PFSK-1 (cell line): ENCODE results near the gene TSKS.
A peak's percentile ranks its signal among the peaks of the same experiment; 100 is the strongest.

Experiments used
- FOXP2 ChIP-seq: optimal IDR thresholded peaks from 2 replicates; pipeline ENCODE3; 2011; ENCODE audit warnings: borderline replicate concordance, control low read depth, inconsistent platforms; ENCODE audit not compliant: insufficient read depth; ENCODE audit errors: extremely low read length, extremely low read depth
- POLR2AphosphoS5 ChIP-seq: IDR thresholded peaks from 2 replicates; pipeline ENCODE4 v1.6.1; 2012; ENCODE audit warnings: low read depth, mild to moderate bottlenecking, control low read depth, low read length, moderate library complexity
- SIN3A ChIP-seq: IDR thresholded peaks from 2 replicates; pipeline ENCODE4 v1.6.1; 2012; ENCODE audit warnings: mild to moderate bottlenecking, low read length, moderate library complexity, borderline replicate concordance; ENCODE audit not compliant: insufficient read depth
- TAF1 ChIP-seq: IDR thresholded peaks from 2 replicates; pipeline ENCODE4 v1.6.1; 2012; ENCODE audit warnings: low read length, control low read depth, borderline replicate concordance; ENCODE audit not compliant: insufficient read depth
- TF ChIP-seq, protein P1 (sequence below), 2 experiments: IDR thresholded peaks; 2 replicates each; pipeline versions ENCODE4 v1.6.1 to v1.8.0; 2011 to 2012; ENCODE audit warnings: low read depth in 2 of 2, low read length in 2 of 2, control low read depth in 1 of 2, inconsistent platforms in 1 of 2, mild to moderate bottlenecking in 1 of 2, moderate library complexity in 1 of 2; ENCODE audit not compliant: insufficient read depth in 1 of 2

The TSKS gene

DNA sequence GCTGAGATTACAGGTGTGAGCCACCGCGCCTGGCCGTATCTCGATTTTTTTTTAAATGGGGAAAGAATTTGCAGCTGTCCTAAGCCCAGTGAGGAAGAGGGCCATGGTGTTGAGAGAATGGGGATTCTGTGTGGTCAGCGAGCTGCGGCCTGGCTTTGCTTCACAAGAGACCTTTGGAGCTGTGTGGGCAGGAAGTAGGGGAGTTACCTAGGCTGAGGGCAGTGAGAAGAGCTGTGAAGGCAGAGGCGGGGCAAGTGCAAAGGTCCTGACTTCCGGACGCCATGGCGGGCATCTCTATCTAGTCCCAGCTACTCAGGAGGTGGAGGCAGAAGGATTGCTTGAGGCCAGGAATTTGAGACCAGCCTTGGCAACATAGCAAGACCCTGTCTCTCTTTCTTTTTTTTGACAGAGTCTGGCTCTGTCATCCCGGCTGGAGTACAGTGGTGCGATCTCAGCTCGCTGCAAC lies 8.6 kb upstream of the TSKS start:
- TF ChIP-seq SIN3A (no peak), POLR2AphosphoS5 (no peak), TAF1 (no peak), FOXP2 (no peak)
- TF ChIP-seq, protein P1, sequence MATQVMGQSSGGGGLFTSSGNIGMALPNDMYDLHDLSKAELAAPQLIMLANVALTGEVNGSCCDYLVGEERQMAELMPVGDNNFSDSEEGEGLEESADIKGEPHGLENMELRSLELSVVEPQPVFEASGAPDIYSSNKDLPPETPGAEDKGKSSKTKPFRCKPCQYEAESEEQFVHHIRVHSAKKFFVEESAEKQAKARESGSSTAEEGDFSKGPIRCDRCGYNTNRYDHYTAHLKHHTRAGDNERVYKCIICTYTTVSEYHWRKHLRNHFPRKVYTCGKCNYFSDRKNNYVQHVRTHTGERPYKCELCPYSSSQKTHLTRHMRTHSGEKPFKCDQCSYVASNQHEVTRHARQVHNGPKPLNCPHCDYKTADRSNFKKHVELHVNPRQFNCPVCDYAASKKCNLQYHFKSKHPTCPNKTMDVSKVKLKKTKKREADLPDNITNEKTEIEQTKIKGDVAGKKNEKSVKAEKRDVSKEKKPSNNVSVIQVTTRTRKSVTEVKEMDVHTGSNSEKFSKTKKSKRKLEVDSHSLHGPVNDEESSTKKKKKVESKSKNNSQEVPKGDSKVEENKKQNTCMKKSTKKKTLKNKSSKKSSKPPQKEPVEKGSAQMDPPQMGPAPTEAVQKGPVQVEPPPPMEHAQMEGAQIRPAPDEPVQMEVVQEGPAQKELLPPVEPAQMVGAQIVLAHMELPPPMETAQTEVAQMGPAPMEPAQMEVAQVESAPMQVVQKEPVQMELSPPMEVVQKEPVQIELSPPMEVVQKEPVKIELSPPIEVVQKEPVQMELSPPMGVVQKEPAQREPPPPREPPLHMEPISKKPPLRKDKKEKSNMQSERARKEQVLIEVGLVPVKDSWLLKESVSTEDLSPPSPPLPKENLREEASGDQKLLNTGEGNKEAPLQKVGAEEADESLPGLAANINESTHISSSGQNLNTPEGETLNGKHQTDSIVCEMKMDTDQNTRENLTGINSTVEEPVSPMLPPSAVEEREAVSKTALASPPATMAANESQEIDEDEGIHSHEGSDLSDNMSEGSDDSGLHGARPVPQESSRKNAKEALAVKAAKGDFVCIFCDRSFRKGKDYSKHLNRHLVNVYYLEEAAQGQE (IDR thresholded peaks at IDR 0.05; ENCODE audit: insufficient read depth in 1 of 2, low read depth in 2 of 2, low read length in 2 of 2), result no peak

DNA sequence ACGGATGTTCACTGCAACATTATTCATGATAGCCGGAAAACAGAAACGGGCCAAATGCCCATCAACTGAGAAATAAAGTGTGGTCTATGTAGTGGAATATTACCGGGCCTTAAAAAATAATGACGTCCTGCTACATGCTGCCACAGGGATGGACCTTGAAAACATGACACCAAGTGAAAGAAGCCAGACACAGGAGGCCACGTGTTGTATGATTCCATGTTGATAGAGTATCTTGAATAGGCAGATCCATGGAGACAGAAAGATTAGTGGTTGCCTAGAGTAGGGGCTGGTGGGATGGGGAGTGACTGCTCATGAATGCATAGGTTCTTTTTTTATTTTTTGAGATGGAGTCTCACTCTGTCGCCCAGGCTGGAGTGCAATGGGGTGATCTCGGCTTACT lies 7.4 kb upstream of the TSKS start:
- TF ChIP-seq SIN3A, result no peak
- TF ChIP-seq TAF1, result no peak
- TF ChIP-seq POLR2AphosphoS5, result no peak
- no peak for TF ChIP-seq FOXP2
- TF ChIP-seq, protein P1 (IDR thresholded peaks at IDR 0.05; ENCODE audit: insufficient read depth in 1 of 2, low read depth in 2 of 2, low read length in 2 of 2), result no peak

DNA sequence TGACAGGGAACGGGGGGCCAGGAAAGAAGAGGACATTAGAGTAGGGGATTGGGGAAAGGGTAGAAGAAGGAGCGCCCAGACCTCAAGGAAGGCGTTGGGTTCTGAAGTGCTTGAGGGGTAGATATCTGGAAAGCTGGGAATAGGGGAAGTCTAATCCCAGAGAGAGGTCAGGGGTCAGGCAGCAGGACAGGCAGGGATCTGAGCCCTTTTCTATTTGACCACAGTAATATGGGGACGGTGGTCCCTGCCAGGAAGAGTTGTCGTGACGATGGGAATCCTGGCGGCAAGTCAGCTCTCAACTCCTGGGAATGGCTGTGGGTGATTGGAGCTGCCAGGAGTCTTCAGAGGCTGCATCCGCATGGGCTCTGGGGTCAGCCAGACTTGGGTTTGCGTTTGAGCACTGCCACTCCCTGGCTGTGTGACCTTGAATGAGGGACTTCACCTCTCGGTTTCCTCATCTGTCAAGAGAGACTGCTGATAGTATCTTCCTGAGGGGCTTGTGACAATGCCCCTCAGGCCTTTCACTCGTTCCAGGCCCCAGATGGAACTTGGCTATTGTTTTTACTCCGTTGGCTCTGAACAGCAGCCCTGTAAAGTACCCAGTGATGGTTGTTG lies 5.0 kb upstream of the TSKS start:
- TF ChIP-seq TAF1 (no peak), SIN3A (no peak), FOXP2 (no peak), POLR2AphosphoS5 (no peak)
- TF ChIP-seq, protein P1 (IDR thresholded peaks at IDR 0.05; ENCODE audit: insufficient read depth in 1 of 2, low read depth in 2 of 2, low read length in 2 of 2), result no peak

DNA sequence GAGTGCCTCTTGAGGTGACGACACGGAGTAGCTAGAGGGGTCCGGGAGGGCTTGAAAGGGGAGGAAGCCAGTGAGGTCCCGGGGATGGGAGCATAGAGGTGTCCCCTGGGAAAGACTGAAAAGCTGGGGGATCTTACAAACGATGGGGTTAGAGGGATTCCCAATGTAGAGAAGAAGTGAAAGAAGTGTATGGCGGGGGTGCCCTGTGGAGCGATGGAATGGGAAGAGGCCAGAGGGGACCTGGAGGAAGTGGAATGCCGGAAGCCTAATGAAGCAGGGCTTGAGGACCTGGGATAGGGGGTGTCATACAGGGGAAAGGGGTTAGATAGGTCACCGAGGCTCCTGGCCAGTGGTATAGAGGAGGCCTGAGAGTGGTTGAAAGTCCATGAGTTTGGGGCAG lies 4.3 kb upstream of the TSKS start:
- TF ChIP-seq, protein P1 (IDR thresholded peaks at IDR 0.05; ENCODE audit: insufficient read depth in 1 of 2, low read depth in 2 of 2, low read length in 2 of 2), result no peak
- TF ChIP-seq POLR2AphosphoS5, result no peak
- TF ChIP-seq SIN3A, result no peak
- TF ChIP-seq FOXP2, result no peak
- TF ChIP-seq TAF1, result no peak

DNA sequence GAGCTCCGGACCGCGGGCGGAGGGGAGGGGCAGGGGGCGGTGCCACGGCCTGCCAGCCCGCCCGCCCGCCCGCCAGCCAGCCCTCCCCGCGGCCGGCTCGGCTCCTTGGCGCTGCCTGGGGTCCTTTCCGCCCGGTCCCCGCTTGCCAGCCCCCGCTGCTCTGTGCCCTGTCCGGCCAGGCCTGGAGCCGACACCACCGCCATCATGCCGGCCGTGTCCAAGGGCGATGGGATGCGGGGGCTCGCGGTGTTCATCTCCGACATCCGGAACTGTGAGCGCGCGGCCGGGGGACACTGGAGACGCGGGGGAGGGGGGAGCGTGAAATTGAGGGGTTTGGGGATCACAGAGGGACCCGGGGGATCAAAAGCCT lies 3.8 kb upstream of the TSKS start, which contains the start of gene AP2A1:
AP2A1 (plus strand) TSS at position 72 of the 370 bp plus-strand sequence; CDS start at position 205, 133 bp downstream.
- TF ChIP-seq, protein P1 (IDR thresholded peaks at IDR 0.05; ENCODE audit: insufficient read depth in 1 of 2, low read depth in 2 of 2, low read length in 2 of 2), result no peak
- no peak for TF ChIP-seq FOXP2
- TF ChIP-seq TAF1, result 0 out of 2 replicates have a peak, but pooled peaks have one; percentile 36
- peak; percentile 52; the same call in 1 of the 2 replicates for TF ChIP-seq POLR2AphosphoS5
- no peak for TF ChIP-seq SIN3A
